ENCODE results near the gene MTRFR.

The MTRFR gene

DNA sequence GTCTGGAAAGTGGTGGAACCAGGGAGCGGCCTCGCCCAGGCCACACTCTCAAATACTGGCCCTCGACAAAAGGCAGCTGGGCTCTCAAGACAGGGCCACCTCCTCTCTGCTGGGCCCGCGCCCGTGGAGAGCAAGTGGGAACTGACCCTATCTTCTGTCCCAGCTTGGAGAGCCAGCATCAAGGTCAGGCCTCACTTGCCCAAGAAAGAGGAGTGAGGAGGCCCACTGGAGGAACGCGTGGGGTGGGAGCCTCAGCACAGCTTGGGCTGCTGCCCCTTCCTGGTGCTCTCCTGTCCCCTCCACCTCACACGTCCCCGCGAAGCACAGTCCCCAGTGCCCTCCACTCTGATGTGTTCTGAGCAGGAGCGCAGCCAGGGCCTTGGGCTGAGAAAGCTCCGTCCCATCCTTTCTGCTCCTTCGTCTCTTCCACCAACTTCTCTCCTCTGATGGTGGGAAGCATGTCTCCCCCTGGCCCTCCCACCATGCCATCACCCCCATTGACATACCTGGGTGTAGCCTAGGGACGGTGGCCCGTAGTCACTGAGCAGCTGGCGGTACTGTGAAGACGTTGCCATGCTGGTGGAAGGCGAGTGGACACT is 33.5 kb downstream of the MTRFR start:
- TF ChIP-seq SIN3A (IDR thresholded peaks at IDR 0.05; ENCODE audit: borderline replicate concordance, insufficient read depth, low read length) (no peak), REST (IDR thresholded peaks at IDR 0.05; ENCODE audit: insufficient read depth in 1 of 2, low read depth in 2 of 2, low read length in 2 of 2) (no peak), FOXP2 (optimal IDR thresholded peaks at IDR 0.05; ENCODE audit: borderline replicate concordance, extremely low read depth, extremely low read length, insufficient read depth) (no peak), TAF1 (IDR thresholded peaks at IDR 0.05; ENCODE audit: borderline replicate concordance, insufficient read depth, low read length) (no peak), POLR2AphosphoS5 (IDR thresholded peaks at IDR 0.05; ENCODE audit: low read depth, low read length) (no peak)

DNA sequence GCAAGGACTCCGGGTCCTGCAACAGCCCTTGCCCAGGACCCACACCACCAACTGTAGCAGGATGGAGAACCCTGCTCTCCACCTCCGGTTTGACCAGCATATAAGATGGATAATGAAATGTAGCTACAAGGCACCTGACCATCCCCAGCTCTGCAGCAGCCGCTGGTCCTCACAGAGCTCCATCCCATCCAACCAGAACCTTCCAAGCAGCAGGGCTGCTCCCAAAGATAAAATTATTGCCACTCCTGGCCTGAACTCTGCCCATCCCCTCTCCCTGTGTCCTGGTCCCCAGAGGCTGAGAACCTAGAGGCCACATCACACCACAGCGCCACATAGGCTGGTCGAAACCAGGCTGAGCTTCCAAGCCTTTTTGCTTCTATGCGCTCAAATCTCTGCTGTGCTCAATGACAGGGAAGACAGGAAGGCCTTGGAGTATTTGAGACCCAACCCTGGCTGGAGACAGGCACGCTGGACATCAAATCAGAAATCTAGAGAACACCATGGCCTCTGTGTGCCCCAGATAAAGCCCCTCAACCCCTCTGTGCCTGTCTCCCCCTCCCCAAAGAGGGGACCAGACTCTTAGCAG is 34.2 kb downstream of the MTRFR start:
- TF ChIP-seq FOXP2 (optimal IDR thresholded peaks at IDR 0.05; ENCODE audit: borderline replicate concordance, extremely low read depth, extremely low read length, insufficient read depth) = no peak
- no peak for TF ChIP-seq SIN3A (IDR thresholded peaks at IDR 0.05; ENCODE audit: borderline replicate concordance, insufficient read depth, low read length)
- no peak for TF ChIP-seq TAF1 (IDR thresholded peaks at IDR 0.05; ENCODE audit: borderline replicate concordance, insufficient read depth, low read length)
- TF ChIP-seq POLR2AphosphoS5 (IDR thresholded peaks at IDR 0.05; ENCODE audit: low read depth, low read length) = no peak
- TF ChIP-seq REST (IDR thresholded peaks at IDR 0.05; ENCODE audit: insufficient read depth in 1 of 2, low read depth in 2 of 2, low read length in 2 of 2) = no peak

GRCh38 chr12:123267991-123268843 is 35.0 kb downstream of the MTRFR start:
- TF ChIP-seq TAF1 (IDR thresholded peaks at IDR 0.05; ENCODE audit: borderline replicate concordance, insufficient read depth, low read length) = no peak
- TF ChIP-seq SIN3A (IDR thresholded peaks at IDR 0.05; ENCODE audit: borderline replicate concordance, insufficient read depth, low read length) = no peak
- no peak for TF ChIP-seq REST (IDR thresholded peaks at IDR 0.05; ENCODE audit: insufficient read depth in 1 of 2, low read depth in 2 of 2, low read length in 2 of 2)
- TF ChIP-seq POLR2AphosphoS5 (IDR thresholded peaks at IDR 0.05; ENCODE audit: low read depth, low read length) = no peak
- TF ChIP-seq FOXP2 (optimal IDR thresholded peaks at IDR 0.05; ENCODE audit: borderline replicate concordance, extremely low read depth, extremely low read length, insufficient read depth) = no peak

- TF ChIP-seq POLR2AphosphoS5 (IDR thresholded peaks at IDR 0.05; ENCODE audit: low read depth, low read length) (no peak), REST (IDR thresholded peaks at IDR 0.05; ENCODE audit: insufficient read depth in 1 of 2, low read depth in 2 of 2, low read length in 2 of 2) (no peak), FOXP2 (optimal IDR thresholded peaks at IDR 0.05; ENCODE audit: borderline replicate concordance, extremely low read depth, extremely low read length, insufficient read depth) (no peak), SIN3A (IDR thresholded peaks at IDR 0.05; ENCODE audit: borderline replicate concordance, insufficient read depth, low read length) (no peak), TAF1 (IDR thresholded peaks at IDR 0.05; ENCODE audit: borderline replicate concordance, insufficient read depth, low read length) (no peak)
Measured at GRCh38 chr12:123268850-123269249, 35.6 kb downstream of the MTRFR start.

All from PFSK-1 (cell line).